Heart left ventricle (tissue), 13 donors: ENCODE data around the gene PARP6.

Experiments
- POLR2A ChIP-seq, 2 donors: fragments of 450-650 bp; IDR thresholded peaks; one replicate each; pipeline ENCODE4 v1.6.1; 2017; ENCODE audit warnings: antibody characterized with exemption in 2 of 2, mild to moderate bottlenecking in 2 of 2, moderate library complexity in 2 of 2
- TF ChIP-seq, protein P1 (sequence below), 12 donors: fragments of 200-600 bp; sonication (generic) in 4 of 12; IDR thresholded peaks; one replicate each; pipeline versions ENCODE4 v1.5.0 to v1.8.0; 2018 to 2022; ENCODE audit warnings: antibody characterized with exemption in 12 of 12, mild to moderate bottlenecking in 5 of 12
- donor health status: ischemic (EF 13 %, LVEDD 7.1; RV severe dilation, severe dysfunction).
- donor health status: DM: no; HTN: yes; CAD: no.
- donor health status: DM: no; HTN: no; CAD: no.
- donor health status: ischemic (EF 25% LVEDD 6.9; RV normal size, moderate dysfunction).
- donor health status: ischemic (EF 25% LVEDD 5.7; RV mildly dilated, moderate dysfunction).
- donor health status: ischemic (EF 35%, LVEDD 5.7; RV mildly dilated, moderate dysfunction).
- donor health status: nonischemic (EF 11% LVEDD 7.7; RV severe dilation, severe dysfunction).
- donor health status: DM: yes; HTN: yes; CAD: no.
- donor health status: PGD.
- donor health status: ischemic (EF 29% LVEDD 5.4; RV normal size, mild dysfunction).
- donor health status: nonischemic (EF 23%, LVEDD 6.1; RV moderate dilation, normal function).

DNA sequence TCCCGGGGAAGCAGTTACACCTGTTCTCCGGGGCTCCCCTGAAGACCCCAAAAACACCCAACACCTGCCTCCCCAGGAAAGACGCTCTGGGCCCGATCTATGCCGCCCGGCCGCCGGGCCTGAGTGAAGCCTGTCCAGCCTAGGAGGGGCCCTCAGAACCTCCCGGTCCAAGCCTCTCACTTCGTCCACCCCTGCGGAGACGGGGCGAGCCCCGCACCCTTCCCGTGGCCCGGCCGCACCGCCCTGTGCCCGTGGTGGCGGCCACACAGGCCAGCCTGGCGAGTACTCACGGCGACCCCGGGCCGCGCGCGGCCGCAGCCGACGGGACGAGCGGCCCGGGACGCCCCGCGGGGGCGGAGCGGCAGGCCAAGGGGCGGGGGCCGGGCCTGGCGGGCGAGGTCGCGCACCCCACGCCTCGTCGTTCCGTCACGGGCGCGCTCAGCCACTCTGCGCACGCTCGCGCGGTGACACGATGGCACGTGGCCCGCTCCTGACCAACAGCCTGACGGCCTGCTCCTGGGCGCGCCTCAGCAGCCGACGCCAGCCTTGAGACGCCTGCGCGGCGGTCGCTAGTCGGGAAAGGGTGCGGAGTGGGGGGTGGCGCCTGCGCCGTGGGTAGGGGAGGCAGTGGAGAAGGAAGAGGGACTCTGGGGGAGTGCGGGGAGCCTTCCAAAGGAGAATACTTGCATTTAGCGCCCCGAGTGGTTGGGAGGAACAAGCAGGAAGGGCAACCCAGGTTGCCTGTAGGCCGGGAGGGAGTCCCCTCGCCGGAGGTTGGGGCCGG, at the start of gene PARP6:
- TF ChIP-seq POLR2A (IDR thresholded peaks at IDR 0.05): peak in 1 of 2 donors; percentile 67
- TF ChIP-seq, protein P1, sequence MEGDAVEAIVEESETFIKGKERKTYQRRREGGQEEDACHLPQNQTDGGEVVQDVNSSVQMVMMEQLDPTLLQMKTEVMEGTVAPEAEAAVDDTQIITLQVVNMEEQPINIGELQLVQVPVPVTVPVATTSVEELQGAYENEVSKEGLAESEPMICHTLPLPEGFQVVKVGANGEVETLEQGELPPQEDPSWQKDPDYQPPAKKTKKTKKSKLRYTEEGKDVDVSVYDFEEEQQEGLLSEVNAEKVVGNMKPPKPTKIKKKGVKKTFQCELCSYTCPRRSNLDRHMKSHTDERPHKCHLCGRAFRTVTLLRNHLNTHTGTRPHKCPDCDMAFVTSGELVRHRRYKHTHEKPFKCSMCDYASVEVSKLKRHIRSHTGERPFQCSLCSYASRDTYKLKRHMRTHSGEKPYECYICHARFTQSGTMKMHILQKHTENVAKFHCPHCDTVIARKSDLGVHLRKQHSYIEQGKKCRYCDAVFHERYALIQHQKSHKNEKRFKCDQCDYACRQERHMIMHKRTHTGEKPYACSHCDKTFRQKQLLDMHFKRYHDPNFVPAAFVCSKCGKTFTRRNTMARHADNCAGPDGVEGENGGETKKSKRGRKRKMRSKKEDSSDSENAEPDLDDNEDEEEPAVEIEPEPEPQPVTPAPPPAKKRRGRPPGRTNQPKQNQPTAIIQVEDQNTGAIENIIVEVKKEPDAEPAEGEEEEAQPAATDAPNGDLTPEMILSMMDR (IDR thresholded peaks at IDR 0.05): peak; percentile 48 to 91 (median 72)
